GM19438 (cell line): ENCODE data around the gene AOC3.

Source experiments
- ATAC-seq: cut with Tn5 transposase; IDR thresholded peaks from one replicate; pipeline ENCODE4 v1.9.1; 2021; ENCODE audit warnings: low read depth; ENCODE audit not compliant: unreplicated experiment

The AOC3 gene, protein sequence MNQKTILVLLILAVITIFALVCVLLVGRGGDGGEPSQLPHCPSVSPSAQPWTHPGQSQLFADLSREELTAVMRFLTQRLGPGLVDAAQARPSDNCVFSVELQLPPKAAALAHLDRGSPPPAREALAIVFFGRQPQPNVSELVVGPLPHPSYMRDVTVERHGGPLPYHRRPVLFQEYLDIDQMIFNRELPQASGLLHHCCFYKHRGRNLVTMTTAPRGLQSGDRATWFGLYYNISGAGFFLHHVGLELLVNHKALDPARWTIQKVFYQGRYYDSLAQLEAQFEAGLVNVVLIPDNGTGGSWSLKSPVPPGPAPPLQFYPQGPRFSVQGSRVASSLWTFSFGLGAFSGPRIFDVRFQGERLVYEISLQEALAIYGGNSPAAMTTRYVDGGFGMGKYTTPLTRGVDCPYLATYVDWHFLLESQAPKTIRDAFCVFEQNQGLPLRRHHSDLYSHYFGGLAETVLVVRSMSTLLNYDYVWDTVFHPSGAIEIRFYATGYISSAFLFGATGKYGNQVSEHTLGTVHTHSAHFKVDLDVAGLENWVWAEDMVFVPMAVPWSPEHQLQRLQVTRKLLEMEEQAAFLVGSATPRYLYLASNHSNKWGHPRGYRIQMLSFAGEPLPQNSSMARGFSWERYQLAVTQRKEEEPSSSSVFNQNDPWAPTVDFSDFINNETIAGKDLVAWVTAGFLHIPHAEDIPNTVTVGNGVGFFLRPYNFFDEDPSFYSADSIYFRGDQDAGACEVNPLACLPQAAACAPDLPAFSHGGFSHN

GRCh38 chr17:42850954-42851353 lies at the start of gene AOC3:
Gene AOC3 (plus strand): TSS chr17:42851199. CDS start chr17:42851344, 145 bp downstream.
- ATAC-seq: no peak

- no peak for ATAC-seq
Measured at GRCh38 chr17:42803074-42803883, 47.7 kb upstream of the AOC3 start.

- no peak for ATAC-seq
Measured at GRCh38 chr17:42804918-42805367, 46.1 kb upstream of the AOC3 start.

- ATAC-seq: no peak
Measured at GRCh38 chr17:42806249-42806648, 44.8 kb upstream of the AOC3 start.

- no peak for ATAC-seq
Measured at GRCh38 chr17:42809250-42809649, 41.7 kb upstream of the AOC3 start.

- ATAC-seq: no peak
Measured at GRCh38 chr17:42814633-42815399, 36.2 kb upstream of the AOC3 start.

DNA sequence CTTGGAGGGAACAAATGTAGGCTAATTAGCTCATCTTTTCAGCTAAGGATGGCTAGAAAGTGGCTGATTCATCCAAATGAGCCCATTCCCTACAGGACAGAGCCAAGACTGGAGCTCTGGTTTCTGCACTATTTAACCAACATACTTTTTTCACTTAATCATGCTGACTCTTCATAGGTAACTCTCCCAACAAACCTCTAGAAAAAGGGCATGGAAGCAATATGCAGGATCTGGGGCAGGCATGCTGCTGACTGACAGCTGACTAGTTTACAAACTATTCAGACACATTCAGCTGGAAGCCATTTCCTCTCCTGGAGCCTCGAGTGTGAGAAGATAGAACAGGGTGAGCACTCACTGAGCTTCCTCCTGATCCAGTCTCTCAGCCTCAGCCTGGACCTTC lies 33.1 kb upstream of the AOC3 start:
- ATAC-seq: no peak

GRCh38 chr17:42818379-42818778 lies 32.6 kb upstream of the AOC3 start:
- no peak for ATAC-seq

- ATAC-seq: no peak
Measured at GRCh38 chr17:42819939-42820535, 31.0 kb upstream of the AOC3 start.

- ATAC-seq: no peak
Measured at GRCh38 chr17:42821176-42821575, 29.8 kb upstream of the AOC3 start.

DNA sequence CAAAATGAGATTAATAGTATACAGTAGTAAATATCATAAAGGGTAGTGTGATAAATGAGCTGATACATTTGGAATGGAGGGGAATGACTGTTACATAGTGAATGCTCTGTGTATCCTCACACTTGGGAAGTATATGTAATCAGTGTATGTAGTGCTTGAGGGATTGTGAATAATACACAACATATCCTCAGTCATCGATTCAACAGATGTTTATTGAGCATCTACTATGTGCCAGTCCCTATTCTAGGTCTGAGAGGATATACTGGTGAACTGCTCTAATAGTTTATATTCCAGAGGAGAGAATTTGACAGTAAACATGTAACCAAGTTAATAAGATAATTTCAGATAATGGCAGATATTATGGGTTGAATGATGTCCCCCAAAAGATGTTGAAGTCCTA lies 23.5 kb upstream of the AOC3 start:
- ATAC-seq: no peak

GRCh38 chr17:42830971-42831370 lies 20.0 kb upstream of the AOC3 start:
- ATAC-seq: no peak

DNA sequence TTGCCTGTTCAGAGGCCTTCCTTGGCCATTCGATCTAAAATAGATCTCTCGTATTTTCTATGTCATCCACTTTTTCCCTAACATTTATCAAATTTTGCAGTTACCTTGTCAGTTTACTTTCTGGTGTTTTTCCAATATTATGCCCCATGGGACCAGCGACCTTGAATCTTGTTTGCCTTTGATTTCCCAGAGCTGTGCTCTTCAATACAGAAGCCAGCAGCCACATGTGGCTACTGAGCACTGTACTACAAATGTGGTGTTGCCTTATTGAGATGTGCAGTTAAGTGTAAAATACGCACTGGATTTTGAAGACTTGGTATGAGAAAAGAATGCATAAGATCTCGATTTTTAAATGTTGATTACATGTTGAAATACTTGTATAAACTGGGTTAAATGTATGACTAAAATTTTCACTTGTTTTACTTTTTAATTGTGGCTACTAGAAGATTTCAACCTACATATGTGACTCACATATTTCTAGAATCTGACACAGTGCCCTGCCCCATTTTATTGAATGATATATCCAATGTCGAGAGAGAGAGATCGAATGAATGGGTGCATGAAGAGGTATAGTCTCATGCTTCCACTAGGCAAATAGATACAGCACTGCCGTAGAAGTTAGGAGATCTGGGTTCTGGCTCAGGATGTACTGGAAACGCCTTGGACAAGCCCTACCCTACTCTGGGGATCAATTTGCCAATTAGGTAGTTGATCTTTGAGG lies 18.6 kb upstream of the AOC3 start:
- ATAC-seq: peak; percentile 5

GRCh38 chr17:42832934-42833766 lies 17.8 kb upstream of the AOC3 start, which contains the start of gene PSME3:
Gene PSME3 (plus strand): TSS chr17:42833397. CDS start chr17:42833632, 235 bp downstream.
- ATAC-seq: peak; percentile 80

- ATAC-seq: peak; percentile 28
Measured at GRCh38 chr17:42833767-42834422, 17.1 kb upstream of the AOC3 start.

DNA sequence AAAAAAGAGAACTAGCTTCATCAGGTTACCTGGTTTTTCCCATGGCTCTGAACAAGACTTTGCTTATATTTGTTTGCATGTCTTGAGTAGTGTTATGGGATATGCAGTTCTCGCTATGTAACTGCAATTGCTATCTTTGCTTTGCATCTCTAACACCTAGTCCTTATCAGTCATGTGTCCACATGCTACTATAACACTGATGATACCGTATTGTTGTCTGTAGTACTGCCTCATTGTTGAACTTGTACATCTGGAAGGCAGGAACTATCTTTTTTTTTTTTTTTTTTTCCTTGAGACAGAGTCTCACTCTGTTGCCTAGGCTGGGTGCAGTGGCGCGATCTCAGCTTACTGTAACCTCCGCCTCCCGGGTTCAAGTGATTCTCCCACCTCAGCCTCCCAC lies 15.3 kb upstream of the AOC3 start:
- ATAC-seq: no peak

- no peak for ATAC-seq
Measured at GRCh38 chr17:42841975-42842685, 8.9 kb upstream of the AOC3 start.
